ENCODE measurements around the gene TNIP2.

TNIP2 gene

GRCh38 chr4:2755821-2756690 lies at the start of gene TNIP2:
TNIP2 (minus strand) TSS chr4:2756336; CDS start chr4:2756289, 47 bp downstream.
- peak; percentile 90 for DNase-seq (ENCODE audit: insufficient read length, low spot score)

GRCh38 chr4:2804973-2805501 lies 48.9 kb upstream of the TNIP2 start:
- no peak for TF ChIP-seq CTCF (IDR thresholded peaks at IDR 0.05; ENCODE audit: insufficient read depth, missing control alignments)
- DNase-seq (ENCODE audit: insufficient read length, low spot score) (no peak), FAIRE-seq (no peak)

More at GRCh38 chr4:2755821-2756690, at the start of gene TNIP2:
- no peak for FAIRE-seq
- no peak for TF ChIP-seq CTCF (IDR thresholded peaks at IDR 0.05; ENCODE audit: insufficient read depth, missing control alignments)

DNA sequence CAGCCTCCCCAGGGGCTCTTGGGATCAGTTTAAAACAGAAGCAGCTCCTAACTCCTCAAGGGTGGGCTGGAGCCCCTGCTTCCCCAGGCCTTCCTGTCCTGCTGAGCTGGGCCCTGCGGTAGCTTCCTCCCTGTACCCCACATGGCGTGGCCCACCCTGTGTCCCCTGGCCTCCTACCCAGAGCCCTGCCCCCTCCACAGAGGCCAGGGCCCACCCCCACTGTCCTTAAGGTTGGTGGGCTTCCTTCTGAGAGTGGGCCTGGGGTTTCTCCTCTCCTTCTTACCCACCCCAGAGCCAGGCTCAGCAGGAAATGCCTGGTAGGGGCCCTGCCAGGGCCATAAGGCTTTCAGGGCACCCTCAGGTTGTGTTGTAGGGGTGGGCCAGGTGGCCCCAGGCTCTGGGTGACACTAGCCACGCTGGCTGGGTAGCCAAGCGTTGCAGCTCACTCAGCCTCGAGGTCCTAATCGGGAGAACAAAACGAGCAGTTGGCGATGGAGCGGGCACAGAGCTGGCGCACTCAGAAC lies 48.4 kb upstream of the TNIP2 start:
- DNase-seq (ENCODE audit: insufficient read length, low spot score) (no peak), FAIRE-seq (no peak)
- TF ChIP-seq CTCF (IDR thresholded peaks at IDR 0.05; ENCODE audit: insufficient read depth, missing control alignments) = no peak

GRCh38 chr4:2803624-2804448 lies 47.7 kb upstream of the TNIP2 start:
- no peak for TF ChIP-seq CTCF (IDR thresholded peaks at IDR 0.05; ENCODE audit: insufficient read depth, missing control alignments)
- no peak for DNase-seq (ENCODE audit: insufficient read length, low spot score)
- no peak for FAIRE-seq

DNA sequence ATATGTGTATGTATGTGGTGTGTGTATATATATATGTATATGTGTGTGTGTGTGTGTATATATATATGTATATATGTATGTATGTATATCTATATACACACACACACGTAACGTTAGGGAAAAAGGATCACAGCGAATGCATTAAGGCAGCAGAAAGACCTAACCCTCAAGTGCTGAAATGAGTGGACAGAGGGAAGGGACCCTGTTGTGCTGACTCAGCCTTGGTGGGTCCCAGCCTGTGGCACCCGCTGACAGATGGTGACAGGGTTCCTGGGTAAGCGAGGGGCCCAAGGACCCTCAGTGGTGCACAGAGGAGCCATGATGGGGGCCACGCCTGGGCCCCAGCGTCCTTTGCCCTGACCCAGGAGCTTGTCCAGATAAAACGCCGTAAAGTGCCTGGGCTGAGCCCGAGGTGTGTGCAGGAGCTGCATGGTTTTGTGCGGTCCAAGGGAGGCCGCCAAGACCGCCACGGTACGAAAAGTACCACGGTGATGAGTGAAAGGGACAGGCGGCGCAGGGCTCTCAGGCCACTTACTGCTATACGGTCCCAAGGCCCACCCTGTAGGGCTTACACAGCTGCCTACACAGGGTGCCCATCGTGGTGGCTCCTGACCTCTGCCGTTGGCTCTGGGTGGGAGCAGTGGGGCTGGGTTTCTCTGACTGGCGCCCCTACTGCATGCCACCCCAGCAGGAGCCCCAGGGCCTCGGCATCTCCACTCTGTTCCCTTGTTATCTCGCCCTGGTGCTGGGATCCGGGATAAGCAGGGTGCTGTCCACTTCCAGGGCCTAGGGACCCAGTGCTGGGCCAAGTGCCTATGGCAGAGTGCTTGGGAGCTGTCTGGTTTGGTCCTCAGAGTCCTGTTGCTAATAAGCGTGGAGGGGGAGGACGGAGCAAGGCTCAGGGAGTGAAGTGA lies 46.7 kb upstream of the TNIP2 start:
- FAIRE-seq (no peak), DNase-seq (ENCODE audit: insufficient read length, low spot score) (no peak)
- TF ChIP-seq CTCF (IDR thresholded peaks at IDR 0.05; ENCODE audit: insufficient read depth, missing control alignments) = no peak

All from D721Med (cell line).